GM19035 (cell line): Measurements from ENCODE around the gene GPATCH2.
"Not testable (repeated sequence)": the region's sequence is repeated elsewhere in the genome, so short reads cannot be mapped to it uniquely, and the experiment has no call there.

Experiments
- ATAC-seq: cut with Tn5 transposase; IDR thresholded peaks from one replicate; pipeline ENCODE4 v1.9.1; 2021; ENCODE audit not compliant: unreplicated experiment

Gene GPATCH2

DNA sequence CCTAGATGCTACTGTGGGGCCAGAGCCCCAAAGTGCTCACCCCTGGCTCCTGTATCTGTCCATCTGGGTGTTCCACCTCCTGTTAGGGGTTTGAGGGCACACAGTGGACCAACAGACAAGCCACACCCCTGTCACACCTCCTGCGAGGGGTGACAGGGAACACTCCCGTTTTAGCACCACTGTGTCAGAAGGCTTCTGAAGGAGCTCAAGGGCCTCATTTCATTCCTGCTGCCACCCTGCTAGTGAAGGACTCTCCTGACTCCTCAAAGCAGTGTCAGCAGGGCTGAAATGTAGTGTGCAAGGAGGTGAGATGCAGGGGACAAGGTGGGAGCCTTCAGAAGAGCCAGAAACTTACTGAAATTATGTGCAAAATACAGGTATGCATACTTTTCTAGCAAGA lies 174.6 kb downstream of the GPATCH2 start:
- no peak for ATAC-seq

DNA sequence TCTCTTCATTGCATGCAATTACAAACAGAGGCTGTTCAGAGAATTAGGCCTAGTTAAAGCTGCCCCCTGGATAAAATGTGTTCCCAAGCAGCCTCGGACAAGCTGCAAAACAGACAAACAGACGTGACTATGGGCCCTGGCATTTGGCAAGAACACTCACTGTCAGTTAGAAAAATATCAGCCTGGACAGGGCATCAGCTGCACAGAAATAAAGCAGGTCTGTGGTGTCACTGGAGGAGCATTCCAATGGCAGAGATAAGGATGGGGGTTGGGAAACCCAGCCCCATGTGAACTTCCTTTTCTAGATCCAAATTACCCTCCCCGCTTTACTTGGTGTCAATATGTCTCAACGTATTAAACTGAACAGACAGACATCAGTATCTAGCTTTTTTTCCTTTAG lies 177.1 kb downstream of the GPATCH2 start:
- ATAC-seq, result no peak

DNA sequence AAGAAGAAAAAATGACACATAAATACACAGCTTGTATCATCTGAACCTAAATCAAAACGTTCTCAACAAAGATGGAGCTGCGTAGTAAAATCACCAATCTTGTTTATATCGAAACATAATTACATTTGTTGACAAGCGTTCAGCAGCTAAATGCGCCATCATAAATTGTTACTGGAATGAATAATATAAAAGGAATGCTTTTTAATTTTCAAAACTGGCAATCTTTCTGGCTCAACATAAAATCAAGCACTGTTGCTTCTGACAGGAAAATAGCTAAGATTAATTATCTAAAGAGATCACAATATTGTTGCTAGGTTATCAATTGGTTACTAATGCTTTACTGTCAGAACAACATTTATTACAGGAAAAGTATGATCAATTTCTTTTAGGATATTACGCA lies 181.5 kb downstream of the GPATCH2 start:
- ATAC-seq, result no peak

DNA sequence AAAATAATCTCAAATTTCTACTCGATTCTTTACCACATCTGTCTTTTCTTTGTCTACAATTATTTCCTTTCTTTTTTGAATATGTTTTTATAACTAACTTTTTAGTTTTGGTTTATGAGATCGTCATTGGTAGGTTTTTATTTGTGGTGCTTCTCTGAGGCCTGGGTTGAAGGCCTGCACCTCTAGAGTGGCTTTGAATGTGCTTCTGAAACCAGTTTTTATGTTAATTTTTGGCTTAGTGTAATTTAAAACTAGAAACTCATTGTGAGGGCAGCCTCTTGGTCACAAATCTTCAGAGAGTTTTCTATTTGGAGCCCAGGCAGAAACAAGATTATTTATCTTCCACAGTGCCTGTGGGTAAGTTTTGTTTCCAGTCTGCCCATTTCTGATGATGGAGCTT lies 187.0 kb downstream of the GPATCH2 start:
- no peak for ATAC-seq

DNA sequence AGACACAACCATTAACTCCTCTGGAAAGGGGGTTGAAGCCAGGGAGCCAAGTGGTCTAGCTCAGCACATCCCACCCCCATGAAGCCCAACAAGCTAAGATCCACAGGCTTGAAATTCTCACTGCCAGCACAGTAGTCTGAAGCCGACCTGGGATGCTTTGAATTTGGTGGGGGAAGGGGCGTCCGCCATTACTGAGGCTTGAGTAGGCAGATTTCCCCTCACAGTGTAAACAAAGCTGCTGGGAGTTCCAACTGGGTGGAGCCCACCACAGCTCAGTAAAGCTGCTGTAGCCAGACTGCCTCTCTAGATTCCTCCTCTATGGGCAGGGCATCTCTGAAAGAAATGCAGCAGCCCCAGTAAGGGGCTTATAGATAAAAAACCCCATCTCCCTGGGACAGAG lies 193.5 kb downstream of the GPATCH2 start:
- ATAC-seq, result no peak

DNA sequence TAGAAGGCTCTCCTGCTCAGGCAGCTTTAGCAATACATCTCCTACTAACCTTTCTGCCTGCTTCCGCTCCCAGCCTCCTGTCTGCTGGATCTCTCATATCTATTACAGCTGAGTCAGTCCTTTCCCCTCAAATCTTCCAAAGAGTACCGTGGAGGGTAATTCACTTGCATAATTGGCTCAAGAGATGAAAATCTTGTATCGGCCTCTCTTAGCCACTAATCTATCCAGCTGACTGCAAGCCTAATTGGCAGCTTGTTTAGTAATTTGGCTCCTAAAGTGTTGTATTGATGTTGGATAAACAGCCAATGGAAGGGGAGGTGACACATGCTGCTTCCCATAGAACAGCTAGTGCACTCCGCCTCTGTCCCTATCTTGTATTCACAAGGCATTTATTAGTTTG lies 195.7 kb downstream of the GPATCH2 start:
- no peak for ATAC-seq

DNA sequence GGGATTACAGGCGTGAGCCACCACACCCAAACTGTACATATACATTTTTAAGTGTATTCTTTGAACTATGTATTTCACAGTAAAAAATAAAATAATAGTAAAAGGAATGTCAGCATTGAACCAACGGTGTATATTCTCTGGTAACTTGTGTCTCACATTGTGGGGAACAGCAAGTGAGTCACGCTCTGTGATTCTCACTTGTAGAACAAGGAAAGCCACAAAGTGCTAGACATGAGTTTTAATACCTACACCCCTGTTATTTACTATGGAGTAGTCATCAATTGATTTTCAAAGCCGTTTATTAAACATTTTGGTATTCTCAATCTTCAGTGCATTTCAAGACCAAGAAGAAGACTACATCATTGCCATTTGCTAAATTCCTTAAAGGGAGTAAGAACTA lies 197.2 kb downstream of the GPATCH2 start:
- ATAC-seq, result no peak

DNA sequence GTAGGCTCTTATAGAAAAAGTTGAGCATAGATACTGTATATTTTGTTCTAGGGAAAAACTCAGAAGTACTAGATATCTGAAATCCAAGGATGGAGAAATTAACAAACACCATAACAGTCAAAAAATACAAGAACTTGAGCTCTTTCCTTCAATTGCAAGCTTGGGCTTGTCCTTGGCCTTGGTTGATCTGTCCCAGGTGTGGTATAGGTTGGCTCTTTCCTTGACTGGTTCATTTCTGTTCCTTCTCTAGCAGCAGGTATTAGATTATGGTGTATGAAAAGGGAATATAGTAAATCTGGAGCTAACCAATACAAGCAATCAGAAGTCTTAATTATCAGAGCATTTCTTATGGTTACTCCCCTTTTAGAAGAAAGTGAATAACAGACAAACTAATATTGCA lies 198.6 kb downstream of the GPATCH2 start:
- ATAC-seq, result no peak

DNA sequence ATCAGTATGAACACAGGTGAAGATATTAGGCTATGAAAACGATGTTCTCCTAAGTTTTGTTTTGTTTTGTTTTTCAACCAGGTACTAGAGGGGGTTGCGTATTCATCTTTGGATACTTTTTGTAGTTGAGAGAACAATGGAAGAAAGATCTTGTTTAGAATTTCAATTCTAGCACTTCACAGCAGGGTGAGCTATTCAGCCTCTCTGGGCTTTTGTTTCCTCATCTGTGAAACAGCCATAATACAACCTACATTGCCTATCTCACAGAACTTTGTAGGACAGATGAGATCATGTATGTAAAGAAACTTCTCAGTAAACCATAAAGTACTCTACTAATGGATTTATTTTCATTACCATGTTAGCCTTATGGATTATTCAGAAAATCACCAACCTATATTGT lies 199.5 kb downstream of the GPATCH2 start:
- ATAC-seq, result no peak

DNA sequence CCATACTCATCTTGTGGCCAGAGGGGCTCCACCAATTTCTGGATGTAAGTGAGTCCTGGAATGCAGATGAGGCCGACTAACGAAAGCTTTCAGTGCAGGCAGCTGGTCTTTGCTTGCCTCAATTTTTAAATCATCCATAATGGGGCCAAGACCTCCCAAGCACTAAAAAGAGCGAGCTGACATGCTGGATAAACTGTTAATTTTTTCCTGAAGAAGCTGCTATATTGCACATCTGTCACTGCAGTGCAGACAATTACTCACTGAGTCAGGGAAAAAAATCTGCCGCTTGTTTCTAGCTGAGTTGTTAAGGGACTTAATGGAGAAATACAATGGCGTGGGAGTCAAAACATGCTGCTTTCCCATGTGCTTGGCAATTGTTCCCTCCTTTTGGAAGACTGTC lies 205.5 kb downstream of the GPATCH2 start:
- no peak for ATAC-seq

DNA sequence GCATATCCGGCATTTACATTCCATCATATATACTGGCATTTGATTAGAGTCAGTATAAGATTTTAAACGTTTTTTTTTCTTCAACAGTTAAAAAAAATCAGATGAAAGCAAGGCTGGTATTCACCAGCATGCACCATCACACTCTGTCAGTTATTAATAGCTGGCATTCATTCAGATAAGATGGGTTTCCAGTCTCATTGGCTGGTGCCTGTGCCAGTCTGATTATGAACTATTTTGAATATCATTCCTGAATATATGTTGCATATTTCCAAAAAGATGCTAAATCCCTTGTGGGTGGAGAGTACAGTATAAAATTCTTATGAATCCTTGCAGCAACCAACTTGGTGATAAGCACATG lies 211.7 kb downstream of the GPATCH2 start:
- ATAC-seq, result no peak

DNA sequence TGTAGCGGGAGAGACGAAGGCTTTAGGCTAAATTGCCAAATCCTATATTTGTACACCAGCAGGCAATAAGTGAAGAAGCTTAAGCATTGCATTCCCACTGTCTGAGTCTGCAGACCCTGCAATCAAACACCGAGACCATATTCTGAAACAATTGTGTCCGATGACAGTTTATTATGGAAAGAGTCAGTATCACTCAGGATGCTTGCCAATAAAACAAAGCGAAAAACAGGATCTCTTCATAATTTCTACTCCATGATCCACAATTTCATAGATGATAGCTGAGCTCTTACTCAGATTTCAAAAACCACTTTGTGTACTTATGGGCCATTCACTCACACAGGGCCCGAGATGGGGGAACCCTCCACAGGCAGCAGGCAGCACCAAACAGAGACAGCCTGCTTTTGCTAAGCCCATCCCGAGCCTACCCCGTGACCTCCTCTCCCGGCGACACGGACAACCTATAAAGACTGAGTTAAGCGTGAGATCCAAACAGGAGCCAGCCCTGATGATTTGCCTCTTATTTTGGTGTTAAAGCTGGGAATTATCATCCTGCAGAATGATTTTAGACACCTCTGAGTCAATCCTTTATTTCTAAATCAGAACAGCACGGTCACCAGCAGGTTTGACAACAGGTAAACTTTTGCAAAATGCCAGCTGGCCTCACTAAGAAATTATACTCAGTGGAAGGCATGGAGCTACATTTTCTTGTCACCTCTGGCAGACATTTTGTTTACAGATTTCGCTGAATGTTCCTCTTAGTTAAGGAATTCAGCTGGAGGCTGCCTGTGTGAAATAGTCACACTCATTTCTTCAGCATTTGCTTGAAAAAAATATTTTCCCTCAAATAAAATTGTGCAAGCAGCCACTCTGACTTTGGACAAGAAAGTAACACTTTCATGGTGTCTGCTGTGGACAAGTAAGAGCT lies 212.4 kb downstream of the GPATCH2 start:
- ATAC-seq, result no peak

DNA sequence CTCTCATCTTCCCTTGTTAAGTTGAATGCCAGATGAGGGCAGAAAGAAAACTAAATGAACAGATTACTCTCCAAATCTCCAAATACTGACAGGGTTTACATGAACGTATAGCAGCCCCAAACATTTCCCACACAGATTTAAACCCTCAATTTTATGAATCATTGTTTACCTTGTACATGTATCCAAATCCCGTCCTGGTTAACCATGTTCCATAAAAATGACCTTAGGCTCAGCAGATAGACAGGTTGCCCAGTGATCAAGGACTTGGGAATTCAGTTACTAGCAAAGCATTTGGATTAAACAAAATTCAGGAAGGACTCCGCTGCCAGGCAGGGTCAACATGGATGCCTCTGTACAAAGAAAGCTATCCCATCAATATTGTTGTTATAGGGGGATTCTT lies 213.5 kb downstream of the GPATCH2 start:
- no peak for ATAC-seq

DNA sequence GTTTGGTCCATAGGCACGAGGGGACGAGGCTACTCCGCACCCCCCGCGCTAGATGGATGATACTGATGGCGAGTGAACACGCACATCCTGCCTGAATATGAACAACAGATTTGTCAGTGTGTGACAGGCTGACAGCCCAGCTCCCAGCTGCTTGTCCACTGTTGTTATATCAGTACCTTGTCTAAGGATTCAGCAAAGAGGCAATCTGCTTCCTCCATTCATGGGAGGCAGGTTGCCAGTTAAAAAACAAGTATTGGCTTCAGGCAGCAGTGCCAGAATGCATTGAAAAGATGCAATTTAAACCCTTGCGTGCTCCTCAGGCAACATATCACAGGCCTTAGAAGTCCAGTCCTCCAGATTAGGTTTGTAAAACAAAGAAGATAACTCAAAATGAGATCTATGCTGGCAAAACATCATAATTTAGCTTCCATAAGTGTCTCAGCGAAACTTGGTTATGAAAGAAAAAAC lies 223.3 kb downstream of the GPATCH2 start:
- ATAC-seq, result no peak

DNA sequence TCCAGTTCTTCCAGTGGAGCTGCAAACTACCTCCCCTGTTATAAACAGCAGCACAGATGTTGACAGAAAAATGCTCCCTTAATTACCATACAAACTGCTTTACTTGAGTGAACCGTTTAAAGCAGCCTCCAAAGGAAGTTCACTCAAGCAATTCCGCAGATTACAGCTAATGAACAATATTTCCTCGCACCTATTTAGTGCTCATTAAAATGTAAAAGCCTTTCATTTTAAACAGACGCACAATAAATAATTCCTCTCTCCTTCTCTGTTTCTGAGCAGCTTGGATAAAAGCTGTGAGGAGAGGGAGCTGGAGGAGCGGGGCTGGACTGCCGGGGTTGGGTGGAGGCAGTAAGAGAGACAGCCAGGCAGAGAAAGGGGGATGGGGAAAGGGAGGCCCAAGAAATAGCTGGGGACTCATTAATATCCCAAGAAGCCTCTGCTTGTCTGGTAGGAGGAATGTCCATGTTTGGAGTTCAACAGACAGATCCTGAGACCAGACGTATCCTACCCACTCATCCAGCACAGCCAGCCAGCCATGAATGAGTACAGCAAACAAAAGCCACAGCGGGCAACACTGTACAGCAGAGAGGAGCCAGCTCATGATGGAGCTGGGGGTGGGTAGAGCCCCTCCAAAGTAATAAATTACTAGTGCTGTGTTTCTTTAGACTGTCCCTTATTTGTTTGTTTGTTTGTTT lies 227.7 kb downstream of the GPATCH2 start:
- no peak for ATAC-seq

DNA sequence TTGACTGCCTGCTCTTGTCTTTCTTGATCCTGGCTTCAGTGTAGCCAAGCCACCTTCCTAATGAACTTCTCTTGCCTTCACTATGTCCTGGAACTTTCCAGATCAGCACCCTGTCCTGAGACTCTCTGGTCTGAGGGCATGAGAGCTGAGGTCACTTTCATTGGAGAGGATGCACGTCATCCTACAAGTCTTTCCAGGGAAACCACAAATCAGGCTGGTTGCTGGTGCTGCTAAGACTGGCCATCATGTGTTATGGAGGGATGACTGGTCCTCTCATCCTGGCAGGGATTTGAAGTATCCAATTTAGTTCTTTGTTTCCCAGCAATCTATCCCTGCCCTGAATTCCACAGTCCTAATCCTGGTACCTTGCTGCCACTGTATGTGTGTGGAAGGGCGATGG lies 228.6 kb downstream of the GPATCH2 start:
- no peak for ATAC-seq

DNA sequence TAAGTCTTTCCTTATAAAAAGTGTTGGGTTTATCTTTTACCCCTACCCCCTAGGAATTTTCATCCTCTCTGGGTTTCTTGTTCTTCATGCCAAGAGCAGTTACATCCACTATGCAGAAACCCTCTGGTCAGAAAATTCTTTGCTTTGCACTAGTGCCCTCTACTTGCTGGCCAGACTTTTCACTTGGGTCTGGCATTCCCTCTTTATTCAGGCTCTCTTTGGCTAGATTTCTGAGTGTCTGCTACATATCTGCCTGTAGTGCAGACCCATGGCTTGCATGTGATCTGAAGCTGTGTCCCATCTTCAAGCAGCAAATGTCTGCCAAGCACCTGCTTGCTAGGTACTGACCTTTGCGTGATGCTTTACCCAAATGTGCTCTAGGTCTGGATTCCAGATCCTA lies 237.0 kb downstream of the GPATCH2 start:
- ATAC-seq, result no peak

DNA sequence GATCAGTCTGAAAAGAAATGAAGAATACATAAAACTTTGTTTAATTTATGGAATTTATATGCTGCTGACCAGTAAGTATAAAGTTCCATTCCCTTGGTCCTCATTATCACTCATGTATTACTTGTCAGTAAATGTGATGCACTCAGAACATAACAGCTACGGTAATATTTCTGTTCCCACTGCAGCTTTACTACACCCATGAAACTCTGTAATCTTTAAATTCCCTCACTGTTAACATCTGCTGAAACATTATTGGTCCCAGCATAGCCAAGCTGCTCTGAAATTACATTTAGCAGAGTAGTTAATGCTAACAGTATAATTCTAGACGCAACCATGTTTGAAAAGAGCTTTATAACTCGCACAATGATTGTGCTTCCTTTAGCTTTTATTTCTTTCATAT lies 238.4 kb downstream of the GPATCH2 start:
- no peak for ATAC-seq

DNA sequence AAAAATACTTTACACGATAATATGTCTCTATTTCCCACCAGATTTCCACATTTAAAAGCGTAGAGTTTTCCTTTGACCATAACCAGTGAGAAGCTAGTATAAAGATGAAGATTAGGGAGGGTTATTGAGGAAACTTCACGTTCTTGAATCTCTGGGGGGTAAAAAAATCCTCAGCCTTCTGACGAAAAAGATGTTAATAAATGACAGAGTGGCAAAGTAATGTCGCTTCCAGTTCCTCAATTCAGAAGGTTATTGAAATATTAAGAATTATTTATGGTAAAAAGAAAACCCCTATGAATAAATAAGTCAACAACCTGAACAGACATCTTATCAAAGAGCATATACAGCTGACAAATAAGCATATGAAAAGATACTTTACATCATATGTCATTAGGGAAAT lies 241.0 kb downstream of the GPATCH2 start:
- ATAC-seq, result no peak

DNA sequence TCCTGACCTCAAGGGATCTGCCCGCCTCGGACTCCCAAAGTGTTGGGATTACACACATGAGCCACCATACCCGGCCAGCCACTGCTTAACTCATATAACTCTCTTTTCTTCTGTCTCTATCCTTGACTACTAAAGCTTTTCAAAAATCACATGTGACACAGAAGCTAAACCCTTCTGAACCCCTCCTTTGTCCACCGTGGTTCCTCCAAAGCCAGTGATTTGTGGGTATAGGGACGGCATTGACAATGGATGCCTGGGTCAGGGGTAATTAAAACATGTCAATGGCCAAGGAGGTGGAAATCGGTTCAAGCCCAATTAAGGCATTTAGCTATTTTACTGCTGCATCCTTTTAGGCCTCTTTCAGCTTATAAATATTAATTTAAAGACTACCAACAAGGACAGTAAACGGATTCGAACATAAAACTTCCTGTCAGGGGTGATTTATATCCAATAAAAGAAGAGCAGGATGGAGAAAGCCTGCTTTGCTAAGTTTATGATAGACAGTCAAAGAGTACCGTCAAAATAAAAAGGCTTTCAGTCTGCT lies 242.3 kb downstream of the GPATCH2 start:
- no peak for ATAC-seq

DNA sequence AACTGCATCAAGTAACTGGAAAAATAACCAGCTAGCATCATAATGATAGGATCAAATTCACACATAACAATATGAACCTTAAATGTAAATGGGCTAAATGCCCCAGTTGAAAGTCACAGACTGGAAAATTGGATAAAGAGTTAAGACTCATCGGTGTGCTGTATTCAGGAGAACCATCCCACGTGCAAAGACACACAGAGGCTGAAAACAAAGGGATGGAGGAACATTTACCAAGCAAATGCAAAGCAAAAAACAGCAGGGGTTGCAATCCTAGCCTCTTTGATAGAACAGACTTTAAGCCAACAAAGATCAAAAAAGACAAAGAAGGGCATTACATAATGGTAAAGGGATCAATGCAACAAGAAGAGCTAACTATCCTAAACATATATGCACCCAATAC lies 249.1 kb downstream of the GPATCH2 start:
- ATAC-seq, result not testable (repeated sequence)

DNA sequence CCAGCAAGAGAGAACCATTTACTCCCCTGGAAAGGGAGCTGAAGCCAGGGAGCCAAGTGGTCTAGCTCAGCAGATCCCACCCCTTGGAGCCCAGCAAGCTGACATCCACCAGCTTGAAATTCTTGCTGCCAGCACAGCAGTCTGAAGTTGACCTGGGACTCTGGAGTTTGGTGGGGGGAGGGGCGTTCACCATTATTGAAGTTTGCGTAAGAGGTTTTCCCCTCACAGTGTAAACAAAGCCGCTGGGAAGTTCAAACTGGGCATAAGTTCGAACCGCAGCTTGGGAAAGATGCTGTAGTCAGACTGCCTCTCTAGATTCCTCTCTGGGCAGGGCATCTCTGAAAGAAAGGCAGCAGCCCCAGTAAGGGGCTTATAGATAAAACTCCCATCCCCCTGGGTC lies 251.1 kb downstream of the GPATCH2 start:
- ATAC-seq, result not testable (repeated sequence)
